Umbilical cord (tissue), 2 donors: ENCODE measurements around the gene PMM2. TPM values are rescaled to one million over a fixed set of nuclear protein-coding genes. Genes with fewer than 3 reads are reported as not detected.

Experiments used
- DNase-seq: peaks from one replicate; pipeline ENCODE4 v3.0.0-alpha.2; 2015; ENCODE audit warnings: low spot score
- total RNA-seq: library from RNA; depleted of rRNA; stranded (reverse); fragments of >200 nt; gene quantifications from one replicate; pipeline ENCODE4 v1.2.3, GENCODE V29; 2014; ENCODE audit warnings: low replicate concordance; ENCODE audit not compliant: insufficient read depth

PMM2 gene
- total RNA-seq, 1 donor from 2014 or later, result 34.7 TPM

DNA sequence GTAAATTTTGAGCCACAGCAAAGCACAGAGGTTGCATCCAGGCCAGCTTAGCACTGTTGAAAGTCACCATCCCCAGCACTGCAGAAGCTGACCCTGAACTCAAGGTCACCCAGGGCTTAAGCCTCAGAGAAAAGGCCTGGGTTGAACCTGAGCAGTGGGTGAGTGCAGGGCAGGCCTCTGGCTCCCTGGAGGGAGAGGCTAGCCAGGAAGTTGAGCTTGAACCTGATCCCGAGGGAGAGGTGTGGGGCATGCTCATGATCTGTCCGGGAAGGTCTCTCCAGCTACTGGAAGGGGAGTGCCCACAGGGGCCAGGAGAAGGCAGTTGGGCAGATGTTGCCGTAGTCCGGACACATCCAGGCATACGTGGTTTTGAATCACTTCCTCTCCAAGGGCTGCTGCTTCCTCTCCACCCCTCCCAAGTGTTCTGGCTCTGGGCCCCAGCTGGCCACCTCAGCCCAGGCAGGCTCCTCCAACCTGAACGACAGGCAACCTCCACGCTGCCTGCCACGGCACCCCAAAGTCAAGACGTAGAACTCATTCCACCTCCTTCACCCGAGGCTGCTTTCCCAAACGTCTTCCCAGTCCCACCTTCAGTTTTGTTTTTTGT is 52.7 kb downstream of the PMM2 start:
- DNase-seq, result no peak

DNA sequence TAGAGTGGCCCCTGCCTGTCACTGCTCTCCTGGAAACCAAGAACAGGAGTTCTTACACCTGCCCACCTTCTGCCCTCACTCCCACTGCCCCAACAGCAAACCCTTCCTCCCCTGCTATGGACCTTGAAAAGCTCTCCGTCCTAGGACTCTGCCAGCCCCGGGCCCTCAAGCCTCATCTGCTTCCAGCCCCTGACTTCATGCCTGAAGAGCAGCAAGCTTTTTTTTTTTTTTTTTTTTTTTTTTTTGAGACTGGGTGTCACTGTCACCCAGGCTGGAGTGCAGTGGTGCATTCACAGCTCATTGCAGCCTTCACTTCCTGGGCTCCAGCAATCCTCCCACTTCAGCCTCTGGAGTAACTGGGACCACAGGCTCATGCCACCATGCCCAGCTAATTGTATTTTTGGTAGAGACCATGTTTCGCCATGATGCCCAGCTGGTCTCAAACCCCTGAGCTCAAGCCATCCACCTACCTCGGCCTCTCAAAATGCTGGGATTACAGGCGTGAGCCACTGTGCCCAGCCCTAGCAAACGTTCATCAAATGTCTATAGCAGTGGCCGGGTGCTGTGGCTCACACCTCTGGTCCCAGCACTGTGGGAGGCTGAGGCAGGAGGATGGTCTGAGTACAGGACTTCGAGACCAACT is 54.2 kb downstream of the PMM2 start:
- DNase-seq, result no peak

DNA sequence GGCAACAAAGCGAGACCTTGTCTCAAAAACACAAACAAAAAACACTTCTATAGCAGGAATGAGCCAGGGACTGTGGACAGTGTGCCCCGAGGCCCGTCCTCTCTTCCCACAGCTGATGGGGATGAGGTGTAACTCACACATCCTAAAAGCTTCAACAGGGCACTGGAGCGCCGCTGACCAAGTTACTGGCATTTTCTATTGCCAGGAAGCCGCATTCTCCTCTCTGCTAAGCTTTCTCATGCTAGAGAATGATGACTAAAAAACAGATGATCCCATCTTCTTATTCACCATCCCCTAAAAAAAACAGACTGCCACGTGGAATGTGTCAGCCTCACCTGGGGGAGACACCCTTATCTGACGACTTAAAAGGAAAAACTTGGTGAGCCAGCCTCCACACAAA is 54.9 kb downstream of the PMM2 start:
- no peak for DNase-seq

DNA sequence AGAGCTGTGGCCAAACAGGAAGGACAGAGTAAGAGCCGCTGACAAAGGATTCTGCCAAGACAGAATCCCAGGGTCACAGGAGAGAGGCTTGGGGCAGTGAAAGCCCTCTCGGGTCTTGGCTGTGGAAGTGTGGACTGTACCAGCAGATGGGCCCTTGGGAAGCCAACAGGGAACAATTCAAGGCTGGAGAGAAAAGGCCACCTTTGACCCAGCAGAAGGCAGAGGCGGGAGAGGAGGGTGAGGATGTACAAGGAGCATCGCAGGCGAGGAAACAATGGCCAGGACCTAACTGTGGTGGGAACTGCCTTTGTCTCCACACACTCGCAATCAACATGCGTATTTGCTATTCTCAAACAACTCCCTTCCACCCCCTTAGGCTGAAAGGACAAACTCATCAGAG is 55.5 kb downstream of the PMM2 start:
- no peak for DNase-seq

DNA sequence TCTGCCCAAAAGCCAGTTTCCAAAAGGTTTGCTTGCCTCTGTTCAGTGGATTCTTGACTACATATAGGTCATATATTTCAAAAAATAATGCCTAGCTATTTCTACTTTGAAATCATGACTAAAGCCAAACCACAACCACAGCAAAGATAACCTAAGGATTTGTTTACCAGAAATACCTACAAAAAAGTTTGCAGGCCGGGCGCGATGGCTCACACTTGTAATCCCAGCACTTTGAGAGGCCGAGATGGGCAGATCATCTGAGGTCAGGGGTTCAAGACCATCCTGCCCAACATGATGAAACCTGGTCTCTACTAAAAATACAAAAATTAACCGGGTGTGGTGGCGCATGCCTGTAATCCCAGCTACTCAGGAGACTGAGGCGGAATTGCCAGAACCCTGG is 56.0 kb downstream of the PMM2 start:
- no peak for DNase-seq

DNA sequence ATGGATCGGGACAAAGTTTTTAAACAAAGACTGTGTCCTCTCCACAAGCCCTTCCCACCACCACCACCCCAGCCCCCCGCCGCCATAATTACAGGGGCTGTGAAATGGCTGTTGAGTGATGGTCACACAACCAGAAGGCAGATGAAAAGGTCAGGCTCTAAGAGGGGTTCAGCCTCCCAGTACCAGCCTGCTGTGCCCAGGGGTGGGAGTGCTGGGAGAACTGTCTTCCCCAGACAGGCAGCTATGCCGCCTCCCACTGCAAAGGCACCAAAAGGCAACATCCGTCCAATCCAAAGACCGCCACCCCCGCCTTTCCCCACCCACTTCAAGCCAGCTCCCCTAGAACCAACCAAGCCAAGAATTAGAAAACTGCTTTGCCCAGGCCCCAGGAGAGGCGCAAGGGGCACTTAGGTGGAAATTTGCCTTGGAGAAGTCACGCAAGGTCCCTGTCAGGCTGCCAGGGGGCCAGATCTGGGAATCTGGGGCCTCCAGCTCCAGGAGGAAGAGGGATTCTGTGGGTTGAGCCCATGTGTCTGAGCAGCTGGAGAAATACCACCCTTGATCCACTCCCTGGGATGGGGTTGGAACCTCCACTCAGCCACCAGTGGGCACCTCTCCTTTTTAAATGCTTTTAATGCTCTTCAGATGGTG is 56.8 kb downstream of the PMM2 start:
- no peak for DNase-seq

DNA sequence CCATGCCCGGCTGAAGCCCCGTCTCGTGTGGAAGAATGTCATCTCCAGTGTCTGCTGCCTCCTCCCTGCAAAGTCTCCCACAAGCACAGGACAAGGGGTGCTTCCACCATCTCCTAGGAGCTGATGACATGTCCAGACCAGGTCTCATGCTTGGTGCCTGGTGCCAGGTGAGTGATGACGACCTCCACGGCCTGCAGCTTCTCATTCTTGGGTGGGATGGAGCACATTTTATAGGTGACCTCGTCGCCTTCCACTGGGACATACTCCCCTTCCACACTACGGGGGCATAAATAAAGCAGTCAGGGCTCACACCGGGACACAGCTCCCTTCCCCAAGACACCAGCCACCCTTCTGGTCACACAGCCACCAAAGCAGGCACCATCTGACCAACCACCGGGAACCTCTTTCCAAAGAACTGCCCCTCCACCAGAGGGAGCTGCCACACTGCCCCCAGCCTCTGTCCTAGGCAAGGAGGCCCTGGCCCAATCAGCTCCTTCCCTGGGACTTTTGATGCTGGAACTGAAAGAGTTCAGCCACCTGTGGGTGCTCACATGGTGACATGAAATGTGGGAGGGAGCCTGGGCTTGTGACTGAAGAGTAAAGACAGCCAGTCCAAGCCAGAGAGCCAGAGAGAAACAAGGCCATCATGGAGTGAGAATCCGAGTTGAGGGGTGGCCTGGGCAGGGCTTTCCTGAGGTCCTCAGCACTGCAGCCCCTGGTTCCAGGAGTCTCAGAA is 57.6 kb downstream of the PMM2 start:
- no peak for DNase-seq

DNA sequence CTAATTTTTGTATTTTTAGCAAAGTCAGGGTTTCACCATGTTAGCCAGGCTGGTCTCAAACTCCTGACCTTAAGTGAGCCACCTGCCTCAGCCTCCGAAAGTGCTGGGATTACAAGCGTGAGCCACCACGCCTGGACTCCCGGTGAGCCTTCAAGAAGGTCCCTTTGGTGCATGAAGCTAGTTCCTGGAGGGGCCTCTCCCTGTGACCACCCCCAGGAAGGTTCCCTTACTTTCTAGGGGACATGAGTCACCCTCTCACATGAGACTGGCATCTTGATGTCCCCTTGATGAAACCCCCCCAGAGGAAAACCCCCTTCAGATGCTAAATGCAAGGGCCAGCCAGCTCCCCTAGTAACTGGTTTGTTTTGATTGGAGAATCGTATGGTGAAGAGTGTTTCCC is 58.3 kb downstream of the PMM2 start:
- DNase-seq, result no peak

DNA sequence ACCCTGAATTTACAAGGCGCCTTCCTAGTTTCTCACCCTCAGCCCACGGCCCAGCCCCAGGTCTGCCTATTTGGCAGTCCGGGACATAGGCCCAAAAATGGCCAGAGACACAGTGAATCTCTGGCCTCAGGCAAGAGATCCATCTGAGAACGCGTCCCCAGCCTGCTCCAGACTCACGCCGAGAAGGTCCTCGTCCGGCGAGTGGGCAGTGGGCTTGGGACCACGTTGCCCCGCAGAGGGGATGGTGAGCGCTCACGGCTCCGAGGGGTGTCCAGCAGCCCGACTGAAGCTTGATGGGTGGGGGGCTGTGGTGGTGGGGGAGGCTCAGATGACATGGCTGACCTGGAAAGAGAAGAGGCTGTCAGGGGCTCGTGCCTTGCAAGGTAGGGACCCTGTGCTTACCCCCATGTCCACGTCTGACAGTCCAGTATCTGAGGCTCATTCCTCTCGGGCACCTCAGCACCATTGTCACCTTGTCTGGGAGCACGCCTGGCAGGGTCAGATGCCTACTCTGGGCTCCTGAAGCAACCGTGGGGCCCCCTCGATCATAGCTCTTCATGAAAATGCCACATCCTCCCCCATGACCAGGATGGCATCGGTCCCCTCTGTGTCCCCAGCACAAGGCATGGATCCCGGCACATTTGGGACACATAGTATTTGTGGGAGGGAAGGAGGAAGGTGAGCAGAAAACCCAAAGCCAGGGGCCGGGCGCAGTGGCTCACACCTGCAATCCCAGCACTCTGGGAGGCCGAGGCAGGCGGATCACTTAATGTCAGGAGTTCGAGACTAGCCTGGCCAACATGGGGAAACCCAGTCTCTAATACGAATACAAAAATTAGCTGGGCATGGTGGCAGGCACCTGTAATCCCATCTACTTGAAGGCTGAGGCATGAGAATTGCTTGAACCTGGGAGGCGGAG is 61.6 kb downstream of the PMM2 start:
- no peak for DNase-seq

DNA sequence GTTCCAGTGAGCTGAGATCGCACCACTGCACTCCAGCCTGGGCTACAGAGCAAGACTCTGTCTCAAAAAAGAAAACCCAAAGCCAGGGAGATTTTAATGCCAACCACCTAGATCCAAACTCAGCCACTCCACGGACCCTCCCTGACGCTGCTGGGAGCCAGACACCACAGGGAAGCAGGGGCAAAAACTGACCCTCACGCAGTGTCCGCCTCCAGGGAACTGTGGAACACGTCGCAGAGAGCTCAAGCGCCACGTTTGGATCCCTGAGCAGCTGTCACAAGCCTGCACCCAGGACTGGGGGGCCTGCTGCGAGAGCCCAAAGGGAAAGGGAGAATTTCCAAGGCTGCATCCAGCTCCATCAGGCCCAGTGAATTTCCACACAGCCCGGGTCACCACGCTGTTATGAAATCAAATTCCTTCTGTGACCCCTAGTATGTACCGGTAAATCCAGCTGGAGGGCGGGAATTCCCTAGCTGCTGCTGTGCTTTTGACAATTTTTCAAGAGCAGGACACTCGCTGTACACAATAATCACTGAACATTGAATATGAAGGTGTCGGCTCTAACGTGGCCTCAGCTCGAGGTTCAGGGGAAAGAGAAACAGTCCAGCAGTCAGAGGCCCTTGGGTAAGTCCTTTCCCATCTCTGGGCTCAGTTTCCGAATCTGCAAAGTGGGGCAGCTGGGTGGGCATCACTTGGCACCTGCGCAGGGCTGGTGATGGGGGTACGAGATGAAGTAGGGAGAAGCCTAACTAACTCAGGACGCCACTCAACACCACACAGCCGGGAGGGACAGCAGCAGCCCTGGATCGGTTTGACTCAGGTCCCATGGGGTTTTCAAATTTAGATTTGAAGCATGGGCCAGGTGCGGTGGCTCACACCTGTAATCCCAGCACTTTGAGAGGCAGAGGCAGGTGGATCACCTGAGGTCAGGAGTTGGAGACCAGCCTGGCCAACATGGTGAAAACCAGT is 62.6 kb downstream of the PMM2 start:
- no peak for DNase-seq

DNA sequence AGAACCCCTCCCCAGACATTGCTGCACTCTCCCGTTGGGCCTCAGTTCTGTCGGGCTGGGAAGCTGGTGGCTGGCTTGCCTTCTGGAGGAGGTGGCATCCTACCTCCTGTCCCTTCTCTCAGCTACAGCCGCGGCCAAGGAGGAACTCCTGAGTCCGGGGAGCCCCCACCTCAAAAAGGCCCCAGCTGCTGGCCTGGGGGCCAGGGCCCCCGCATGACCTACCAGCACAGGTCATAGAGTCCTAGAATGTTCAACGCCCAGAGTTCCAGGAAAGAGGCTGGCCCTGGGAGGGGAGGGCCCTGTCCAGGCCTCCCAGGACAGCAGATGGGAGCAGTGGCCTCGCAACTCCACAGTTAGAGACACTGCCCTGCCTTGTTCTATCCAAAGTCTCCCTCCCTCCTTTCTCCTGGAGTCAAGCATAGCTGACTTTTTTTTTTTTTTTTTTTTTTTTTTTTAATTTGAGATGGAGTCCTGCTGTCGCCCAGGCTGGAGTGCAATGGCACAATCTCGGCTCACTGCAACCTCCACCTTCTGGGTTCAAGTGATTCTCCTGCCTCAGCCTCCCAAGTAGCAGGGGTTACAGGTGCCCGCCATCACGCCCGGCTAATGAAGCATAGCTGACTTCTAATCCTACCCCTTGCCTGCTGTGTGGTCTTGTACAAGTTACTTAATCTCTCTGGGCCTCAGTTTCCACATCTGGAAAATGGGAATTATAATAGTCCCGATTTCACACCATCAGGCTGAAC is 64.1 kb downstream of the PMM2 start:
- no peak for DNase-seq

DNA sequence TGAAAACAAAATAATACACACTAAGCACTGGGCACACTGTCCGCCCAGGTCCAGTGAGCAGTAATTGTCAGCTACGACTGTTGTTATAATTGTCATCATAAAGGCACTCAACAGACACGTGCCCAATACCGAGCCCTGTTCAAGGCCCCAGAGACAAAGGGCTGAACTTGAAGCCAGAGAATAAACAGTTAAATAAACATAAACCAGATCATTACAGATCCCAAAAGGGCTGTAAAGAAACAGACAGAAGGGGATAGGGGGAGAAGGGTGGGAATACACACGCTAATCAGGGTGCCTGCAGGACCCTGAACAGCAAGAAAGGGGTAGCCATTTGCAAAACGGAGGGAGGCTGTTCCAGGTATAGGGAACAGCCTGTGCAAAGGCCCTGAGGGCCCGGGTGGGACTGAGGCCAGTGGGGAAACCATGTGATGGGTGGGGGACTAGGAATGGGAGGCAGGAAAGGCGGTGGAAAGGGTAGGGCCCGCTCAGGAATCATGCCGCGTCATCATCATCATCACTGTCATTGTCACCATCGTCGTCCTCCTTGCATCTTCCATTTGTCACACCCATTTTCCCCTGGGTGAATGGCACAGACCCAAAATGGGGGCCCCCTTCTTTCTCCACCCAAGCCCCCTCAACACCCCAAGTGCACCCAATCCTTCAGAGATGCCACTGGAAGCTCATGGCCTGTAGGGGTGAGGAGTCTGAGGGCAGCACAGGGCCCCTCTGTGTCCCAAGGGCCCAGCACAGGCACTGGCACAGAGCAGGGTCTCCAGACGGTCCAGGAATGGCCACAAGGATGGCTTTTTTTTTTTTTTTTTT is 64.9 kb downstream of the PMM2 start:
- no peak for DNase-seq

DNA sequence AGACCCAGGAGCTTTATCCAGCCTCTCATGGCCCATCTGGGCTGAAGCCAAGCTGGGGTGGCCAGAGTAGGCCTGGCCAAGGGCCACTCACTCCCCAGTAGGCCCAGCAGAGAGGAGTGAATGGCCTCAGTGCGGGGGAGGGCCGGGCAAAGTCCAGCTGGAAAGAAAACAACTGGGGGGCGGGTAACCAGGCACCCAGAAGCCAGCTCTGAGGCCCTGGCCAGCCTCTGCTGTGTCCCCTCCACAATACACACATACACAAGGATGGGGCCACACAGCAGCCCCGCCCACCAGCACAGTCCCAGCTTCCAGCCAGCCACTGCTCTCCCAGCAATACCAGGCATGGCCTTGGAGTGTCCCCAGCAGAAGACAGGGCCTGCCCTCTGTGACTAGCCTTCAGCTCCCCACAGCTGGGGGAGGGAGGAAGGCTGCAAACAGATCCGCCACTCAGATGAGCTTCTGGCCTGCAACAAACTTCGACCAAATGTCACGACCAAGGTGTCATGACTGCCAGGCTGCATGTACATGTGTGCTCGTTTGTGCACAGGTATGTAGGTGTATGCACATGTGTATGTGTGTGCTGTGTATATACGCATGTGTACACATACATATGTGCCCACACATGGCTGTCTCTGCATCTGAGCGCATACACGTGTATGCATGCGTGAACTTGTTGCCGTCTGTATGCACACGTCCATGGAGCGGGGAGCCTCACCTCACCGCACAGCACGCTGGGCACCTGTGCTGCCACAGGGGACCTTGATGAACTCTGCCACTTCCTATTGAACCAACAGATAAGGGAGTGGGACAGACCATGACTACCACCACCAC is 66.2 kb downstream of the PMM2 start:
- DNase-seq, result peak; percentile 73

DNA sequence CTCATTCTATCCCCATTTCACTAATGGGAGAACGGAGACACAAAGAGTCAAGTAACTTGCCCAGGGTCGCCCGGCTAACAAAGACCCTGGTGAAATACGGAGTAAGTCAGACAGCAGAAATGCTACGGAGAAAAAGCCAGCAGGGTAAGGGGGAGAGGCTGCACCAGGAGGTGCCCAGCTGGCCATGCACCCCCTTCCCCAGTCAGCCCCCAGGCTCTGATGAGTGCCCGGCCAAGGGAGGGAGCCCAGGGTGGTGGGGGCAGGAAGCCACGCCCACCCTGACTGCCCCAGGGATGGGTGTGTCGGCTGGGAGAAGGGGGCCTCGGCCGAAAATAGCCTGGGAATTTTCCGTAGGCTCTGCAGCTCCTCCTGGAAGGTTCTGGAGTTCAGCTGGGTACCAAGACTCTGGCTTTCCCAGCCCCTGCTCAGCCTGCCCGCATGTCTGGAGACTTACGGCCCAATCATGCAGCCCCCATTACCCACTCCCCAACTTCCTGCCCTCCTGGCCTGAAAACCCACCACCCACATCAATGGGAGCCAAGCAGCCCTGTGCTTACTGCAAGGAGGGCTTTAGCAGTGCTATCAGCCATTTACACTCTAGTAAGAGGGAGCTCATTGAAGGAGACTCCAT is 67.0 kb downstream of the PMM2 start:
- DNase-seq, result no peak

DNA sequence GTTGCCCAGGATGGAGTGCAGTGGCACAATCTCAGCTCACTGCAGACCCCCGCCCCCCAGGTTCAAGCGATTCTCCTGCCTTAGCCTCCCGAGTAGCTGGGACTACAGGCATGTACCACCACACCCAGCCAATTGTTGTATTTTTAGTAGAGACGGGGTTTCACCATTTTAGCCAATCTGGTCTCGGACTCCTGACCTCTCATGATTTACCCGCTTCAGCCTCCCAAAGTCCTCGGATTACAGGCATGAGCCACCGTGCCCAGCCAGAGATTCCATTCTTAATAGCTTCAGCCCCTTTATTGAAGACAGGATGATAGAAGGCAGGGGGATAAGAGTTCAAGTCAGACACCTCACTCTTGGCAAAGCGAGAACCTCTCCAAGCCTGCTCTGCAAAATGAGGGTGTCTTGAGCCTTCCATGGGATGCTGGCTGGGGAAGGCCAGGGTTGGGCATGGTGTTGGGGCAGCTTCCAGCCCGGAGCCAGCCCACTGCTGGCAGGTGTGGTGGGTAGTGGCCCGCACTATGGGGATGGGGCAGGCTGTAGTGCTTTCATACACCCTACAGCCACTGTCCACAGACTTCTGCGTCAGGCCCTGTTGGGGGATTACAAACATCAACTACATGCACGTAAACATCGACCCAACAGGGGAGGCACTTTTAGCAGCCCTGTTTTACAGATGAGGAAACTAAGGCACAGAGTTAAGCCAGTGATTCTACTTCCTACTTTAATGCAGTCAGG is 67.7 kb downstream of the PMM2 start:
- DNase-seq, result no peak

DNA sequence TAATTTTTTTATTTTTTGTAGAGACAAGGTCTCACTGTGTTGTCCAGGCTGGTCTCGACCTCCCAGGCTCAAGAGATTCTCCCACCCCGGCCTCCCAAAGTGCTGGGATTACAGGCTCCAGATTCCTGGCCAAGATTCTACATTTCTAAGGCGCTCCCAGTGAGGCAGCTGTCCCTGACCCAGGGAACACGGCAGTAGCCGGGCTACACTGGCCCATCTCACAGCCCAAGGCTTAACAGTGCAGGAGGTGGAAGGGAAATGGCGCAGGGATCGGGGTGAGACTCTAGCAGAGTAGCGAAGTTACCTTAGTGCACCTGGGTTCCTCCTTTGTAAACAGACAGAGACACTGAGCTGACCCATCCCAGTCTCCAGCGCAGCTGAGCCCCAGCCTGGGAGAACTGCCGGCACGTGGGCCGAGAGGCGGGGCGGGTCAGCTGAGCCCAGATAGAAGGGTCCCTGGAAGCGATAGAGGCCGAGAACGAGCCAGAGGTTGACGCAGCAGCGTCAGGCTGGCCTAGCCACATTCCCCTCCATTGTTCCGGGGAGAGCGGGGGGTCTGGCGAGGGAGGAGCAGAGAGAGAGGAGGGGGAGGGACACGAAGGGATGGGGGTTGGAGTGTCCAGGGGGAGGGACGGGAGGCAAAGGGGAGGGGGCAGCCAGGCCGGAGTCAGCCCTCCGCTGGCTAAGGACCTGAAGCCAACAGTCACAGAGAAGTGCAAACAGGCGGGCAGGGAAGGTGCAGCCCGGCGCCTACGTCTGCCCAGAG is 68.7 kb downstream of the PMM2 start:
- DNase-seq, result peak; percentile 44
